Hematopoietic multipotent progenitor cell treated with erythropoietin and hydrocortisone succinate and interleukin-3 and kit ligand, for 6 days (in vitro differentiated cells): ENCODE data around the gene SHROOM1.
"Not testable (repeated sequence)": the region's sequence is repeated elsewhere in the genome, so short reads cannot be mapped to it uniquely, and the experiment has no call there.

Experiments used
- DNase-seq: peaks from one replicate; pipeline ENCODE4 v3.0.0-alpha.2; 2015

SHROOM1 gene

GRCh38 chr5:132804219-132804618 lies 26.2 kb downstream of the SHROOM1 start:
- DNase-seq: not testable (repeated sequence)

GRCh38 chr5:132802685-132803066 lies 27.8 kb downstream of the SHROOM1 start:
- not testable (repeated sequence) for DNase-seq

- DNase-seq: no peak
Observed at GRCh38 chr5:132802044-132802684, 28.3 kb downstream of the SHROOM1 start.

GRCh38 chr5:132800545-132800944 lies 29.9 kb downstream of the SHROOM1 start:
- no peak for DNase-seq

GRCh38 chr5:132799392-132799791 lies 31.1 kb downstream of the SHROOM1 start:
- no peak for DNase-seq

- DNase-seq: no peak
Observed at GRCh38 chr5:132797651-132798050, 32.8 kb downstream of the SHROOM1 start.

- DNase-seq: no peak
Observed at GRCh38 chr5:132791026-132791425, 39.4 kb downstream of the SHROOM1 start.

GRCh38 chr5:132790201-132790865 lies 40.1 kb downstream of the SHROOM1 start:
- peak; percentile 32 for DNase-seq

- no peak for DNase-seq
Observed at GRCh38 chr5:132788990-132789886, 41.2 kb downstream of the SHROOM1 start.

- DNase-seq: peak; percentile 50
Observed at GRCh38 chr5:132788508-132788907, 41.9 kb downstream of the SHROOM1 start.

- DNase-seq: no peak
Observed at GRCh38 chr5:132787076-132787475, 43.4 kb downstream of the SHROOM1 start.

- DNase-seq: no peak
Observed at GRCh38 chr5:132785864-132786263, 44.6 kb downstream of the SHROOM1 start.

GRCh38 chr5:132785365-132785764 lies 45.1 kb downstream of the SHROOM1 start:
- no peak for DNase-seq

- no peak for DNase-seq
Observed at GRCh38 chr5:132782101-132782500, 48.3 kb downstream of the SHROOM1 start.

GRCh38 chr5:132781029-132781428 lies 49.4 kb downstream of the SHROOM1 start:
- DNase-seq: no peak

GRCh38 chr5:132780577-132780976 lies 49.9 kb downstream of the SHROOM1 start:
- no peak for DNase-seq

- no peak for DNase-seq
Observed at GRCh38 chr5:132779961-132780360, 50.5 kb downstream of the SHROOM1 start.

- no peak for DNase-seq
Observed at GRCh38 chr5:132778856-132779255, 51.6 kb downstream of the SHROOM1 start.

- no peak for DNase-seq
Observed at GRCh38 chr5:132778129-132778528, 52.3 kb downstream of the SHROOM1 start.

- peak; percentile 68 for DNase-seq
Observed at GRCh38 chr5:132777209-132778069, 53.0 kb downstream of the SHROOM1 start, which contains the start of gene SEPTIN8. SEPTIN8 (minus strand) TSS chr5:132777239; CDS start chr5:132777137, 102 bp downstream.

- no peak for DNase-seq
Observed at GRCh38 chr5:132776938-132777208, 53.6 kb downstream of the SHROOM1 start.

- DNase-seq: peak; percentile 57
Observed at GRCh38 chr5:132776131-132776937, 54.1 kb downstream of the SHROOM1 start.
